K562 (cell line): Measurements from ENCODE around the gene SLC30A1. TPM values are rescaled to one million over a fixed set of nuclear protein-coding genes. Genes with fewer than 3 reads are reported as not detected.

Source experiments
- BACH1 ChIP-seq: fragments of 200-800 bp; sonication (Bioruptor generic); IDR thresholded peaks from 2 replicates; pipeline ENCODE4 v1.6.1; 2016; ENCODE audit warnings: missing genetic modification characterization, missing compliant biosample characterization
- BHLHE40 ChIP-seq: IDR thresholded peaks from 2 replicates; pipeline ENCODE4 v1.6.1; 2011; ENCODE audit warnings: low read length, improper control_type of control experiment
- KDM5B ChIP-seq: fragments of 200-600 bp; sonication (generic); IDR thresholded peaks from 2 replicates; pipeline ENCODE4 v1.6.1; 2012; ENCODE audit warnings: low read depth, mild to moderate bottlenecking, moderate library complexity, low read length, control low read depth, inconsistent platforms; ENCODE audit not compliant: insufficient replicate concordance
- MAFF ChIP-seq: IDR thresholded peaks from 2 replicates; pipeline ENCODE4 v1.6.1; 2012; ENCODE audit warnings: low read length, improper control_type of control experiment
- SMARCE1 ChIP-seq: fragments of 450-650 bp; IDR thresholded peaks from 2 replicates; pipeline ENCODE4 v1.7.1; 2016; ENCODE audit warnings: mild to moderate bottlenecking
- SRSF1 ChIP-seq: fragments of 200-400 bp; formaldehyde crosslinking; IDR thresholded peaks from 2 replicates; pipeline ENCODE4 v1.6.1; 2017; ENCODE audit warnings: mild to moderate bottlenecking, low read depth, low read length, moderate library complexity
- TRIM24 ChIP-seq, 2 experiments: fragments of 450-650 bp; IDR thresholded peaks; 2 replicates each; pipeline ENCODE4 v1.6.1; 2016
- XRCC3 ChIP-seq: fragments of 450-650 bp; IDR thresholded peaks from 2 replicates; pipeline ENCODE4 v1.6.1; 2017; ENCODE audit warnings: mild to moderate bottlenecking, moderate library complexity
- XRCC5 ChIP-seq: fragments of 200-400 bp; formaldehyde crosslinking; IDR thresholded peaks from 2 replicates; pipeline ENCODE4 v1.6.1; 2017; ENCODE audit warnings: low read depth, mild to moderate bottlenecking, low read length
- ZBTB8A ChIP-seq: fragments of 450-650 bp; IDR thresholded peaks from 2 replicates; pipeline ENCODE4 v1.6.1; 2018; ENCODE audit warnings: mild to moderate bottlenecking, moderate library complexity; ENCODE audit not compliant: partially characterized antibody
- ZKSCAN8 ChIP-seq: fragments of 200-800 bp; sonication (Bioruptor generic); IDR thresholded peaks from 2 replicates; pipeline ENCODE4 v1.6.1; 2016; ENCODE audit warnings: missing genetic modification characterization, missing compliant biosample characterization
- ZNF197 ChIP-seq: fragments of 200-800 bp; sonication (Bioruptor generic); IDR thresholded peaks from 2 replicates; pipeline ENCODE4 v1.6.1; 2016; ENCODE audit warnings: low read depth, missing genetic modification characterization, missing compliant biosample characterization
- ZNF232 ChIP-seq: sonication (generic); formaldehyde crosslinking; IDR thresholded peaks from 2 replicates; pipeline ENCODE4 v1.8.0; 2022; ENCODE audit warnings: mild to moderate bottlenecking, missing genetic modification reagents
- ZNF24 ChIP-seq: fragments of 450-650 bp; IDR thresholded peaks from 2 replicates; pipeline ENCODE4 v1.6.1; 2016
- ZNF586 ChIP-seq: fragments of 450-650 bp; formaldehyde crosslinking; conservative IDR thresholded peaks from 2 replicates; pipeline ENCODE4 v1.4.0; 2020; ENCODE audit warnings: mild to moderate bottlenecking, moderate library complexity
- polyA plus RNA-seq, 8 experiments: library from polyadenylated mRNA; depleted of rRNA in 4 of 8; stranded (reverse) in 5 of 8; unstranded in 3 of 8; fragments of >200 nt; fragmentation: Nextera tagmentation in 2 of 8; fragmentation: Illumina TruSeq in 1 of 8; extraction: Ambion mirVana in 2 of 8; extraction: Trizol in 1 of 8; gene quantifications; 2 replicates each; pipeline versions ENCODE4 v1.2.1 to v1.2.3, GENCODE V29; 2011 to 2014; ENCODE audit warnings: inconsistent platforms in 1 of 8, missing spikeins in 1 of 8
- total RNA-seq, 7 experiments: library from RNA; depleted of rRNA in 6 of 7; stranded (reverse); fragments of >200 nt in 6 of 7; fragmentation: Illumina TruSeq in 2 of 7; extraction: Trizol in 2 of 7; gene quantifications; 2 replicates each; pipeline versions ENCODE4 v1.2.1 to v1.2.3, GENCODE V29; 2011 to 2021; ENCODE audit warnings: low replicate concordance in 1 of 7
- TF ChIP-seq, protein P1 (sequence below): fragments of 450-650 bp; formaldehyde crosslinking; IDR thresholded peaks from 2 replicates; pipeline ENCODE4 v1.4.0; 2022; ENCODE audit warnings: missing genetic modification characterization
- TF ChIP-seq, protein P2 (sequence below): fragments of 250-450 bp; sonication (Bioruptor Pico); IDR thresholded peaks from 2 replicates; pipeline ENCODE4 v1.9.0; 2021; ENCODE audit warnings: mild to moderate bottlenecking
- TF ChIP-seq, protein P3 (sequence below): sonication (generic); formaldehyde crosslinking; IDR thresholded peaks from 2 replicates; pipeline ENCODE4 v1.8.0; 2022; ENCODE audit warnings: mild to moderate bottlenecking, missing genetic modification reagents
- TF ChIP-seq, protein P4 (sequence below): fragments of 250-450 bp; sonication (Bioruptor Pico); IDR thresholded peaks from 2 replicates; pipeline ENCODE4 v1.5.0; 2021
- TF ChIP-seq, protein P5 (sequence below): fragments of 450-650 bp; IDR thresholded peaks from one replicate; pipeline ENCODE4 v1.6.1; 2018; ENCODE audit warnings: mild to moderate bottlenecking, moderate library complexity; ENCODE audit not compliant: partially characterized antibody

SLC30A1 gene
- total and polyA plus RNA-seq, 9 of the 15 experiments (the other 6 are each of a cell fraction or from before 2014, with no cell fraction given): 4.1 to 14.4 (median 6.6) TPM

DNA sequence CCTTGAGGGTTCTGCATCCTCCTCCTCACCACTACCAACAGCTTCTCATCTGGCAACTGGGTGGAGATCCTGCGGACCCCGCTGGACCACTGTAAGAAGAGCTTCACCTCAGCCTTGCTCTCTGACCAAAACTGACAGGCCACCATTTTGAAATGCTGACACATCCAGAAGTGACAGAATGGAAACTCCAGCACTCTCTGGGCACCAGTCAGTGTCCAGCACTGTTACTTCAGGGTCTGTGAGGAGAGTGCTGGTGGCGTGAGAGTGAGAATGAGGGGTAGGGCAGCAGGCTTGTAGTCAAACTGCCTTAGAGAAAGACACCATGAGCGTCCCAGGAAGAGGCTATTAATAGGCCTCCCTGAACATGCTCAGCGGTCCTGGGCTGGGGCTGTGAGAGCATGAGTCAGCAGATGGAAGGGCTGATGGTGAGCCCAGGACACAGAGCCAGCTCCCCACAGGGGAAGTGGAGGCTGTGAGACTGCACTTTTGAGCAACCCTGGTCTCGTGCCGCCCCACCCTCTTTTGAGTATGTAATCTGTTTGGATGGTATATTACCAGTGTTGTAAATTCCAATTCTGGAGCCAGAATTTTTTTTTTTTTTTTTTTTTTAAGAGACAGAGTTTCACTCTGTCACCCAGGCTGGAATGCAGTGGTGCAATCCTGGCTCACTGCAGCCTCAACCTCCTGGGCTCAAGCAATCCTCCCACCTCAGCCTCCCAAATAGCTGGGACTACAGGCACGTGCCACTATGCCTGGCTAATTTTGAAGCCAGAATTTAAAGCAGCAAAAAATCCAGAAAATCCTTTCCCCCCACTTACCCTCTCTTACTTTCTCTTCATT is 34.4 kb upstream of the SLC30A1 start (continued):
- TF ChIP-seq SMARCE1 (peak; percentile 91), SRSF1 (no peak), BACH1 (tag) (peak; percentile 99), ZNF24 (no peak), XRCC5 (peak; percentile 42; the same call in 1 of the 2 replicates), KDM5B (peak; percentile 71), ZNF232 (no peak), MAFF (peak; percentile 94), ZBTB8A (no peak), ZNF197 (peak; percentile 96; the same call in 1 of the 2 replicates), ZKSCAN8 (CRISPR knock-in tag) (peak; percentile 63; the same call in 1 of the 2 replicates), BHLHE40 (peak; percentile 99), TRIM24 (IDR thresholded peaks at IDR 0.05) (peak; percentile 48 to 80; a peak in 2 of 4 replicates), XRCC3 (no peak), ZNF586 (CRISPR knock-in tag) (no peak)
- TF ChIP-seq, protein P1, sequence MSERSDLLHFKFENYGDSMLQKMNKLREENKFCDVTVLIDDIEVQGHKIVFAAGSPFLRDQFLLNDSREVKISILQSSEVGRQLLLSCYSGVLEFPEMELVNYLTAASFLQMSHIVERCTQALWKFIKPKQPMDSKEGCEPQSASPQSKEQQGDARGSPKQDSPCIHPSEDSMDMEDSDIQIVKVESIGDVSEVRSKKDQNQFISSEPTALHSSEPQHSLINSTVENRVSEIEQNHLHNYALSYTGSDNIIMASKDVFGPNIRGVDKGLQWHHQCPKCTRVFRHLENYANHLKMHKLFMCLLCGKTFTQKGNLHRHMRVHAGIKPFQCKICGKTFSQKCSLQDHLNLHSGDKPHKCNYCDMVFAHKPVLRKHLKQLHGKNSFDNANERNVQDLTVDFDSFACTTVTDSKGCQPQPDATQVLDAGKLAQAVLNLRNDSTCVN (CRISPR knock-in tag): peak; percentile 78; the same call in 1 of the 2 replicates
- TF ChIP-seq, protein P2, sequence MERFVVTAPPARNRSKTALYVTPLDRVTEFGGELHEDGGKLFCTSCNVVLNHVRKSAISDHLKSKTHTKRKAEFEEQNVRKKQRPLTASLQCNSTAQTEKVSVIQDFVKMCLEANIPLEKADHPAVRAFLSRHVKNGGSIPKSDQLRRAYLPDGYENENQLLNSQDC (CRISPR knock-in tag): no peak
- TF ChIP-seq, protein P3, sequence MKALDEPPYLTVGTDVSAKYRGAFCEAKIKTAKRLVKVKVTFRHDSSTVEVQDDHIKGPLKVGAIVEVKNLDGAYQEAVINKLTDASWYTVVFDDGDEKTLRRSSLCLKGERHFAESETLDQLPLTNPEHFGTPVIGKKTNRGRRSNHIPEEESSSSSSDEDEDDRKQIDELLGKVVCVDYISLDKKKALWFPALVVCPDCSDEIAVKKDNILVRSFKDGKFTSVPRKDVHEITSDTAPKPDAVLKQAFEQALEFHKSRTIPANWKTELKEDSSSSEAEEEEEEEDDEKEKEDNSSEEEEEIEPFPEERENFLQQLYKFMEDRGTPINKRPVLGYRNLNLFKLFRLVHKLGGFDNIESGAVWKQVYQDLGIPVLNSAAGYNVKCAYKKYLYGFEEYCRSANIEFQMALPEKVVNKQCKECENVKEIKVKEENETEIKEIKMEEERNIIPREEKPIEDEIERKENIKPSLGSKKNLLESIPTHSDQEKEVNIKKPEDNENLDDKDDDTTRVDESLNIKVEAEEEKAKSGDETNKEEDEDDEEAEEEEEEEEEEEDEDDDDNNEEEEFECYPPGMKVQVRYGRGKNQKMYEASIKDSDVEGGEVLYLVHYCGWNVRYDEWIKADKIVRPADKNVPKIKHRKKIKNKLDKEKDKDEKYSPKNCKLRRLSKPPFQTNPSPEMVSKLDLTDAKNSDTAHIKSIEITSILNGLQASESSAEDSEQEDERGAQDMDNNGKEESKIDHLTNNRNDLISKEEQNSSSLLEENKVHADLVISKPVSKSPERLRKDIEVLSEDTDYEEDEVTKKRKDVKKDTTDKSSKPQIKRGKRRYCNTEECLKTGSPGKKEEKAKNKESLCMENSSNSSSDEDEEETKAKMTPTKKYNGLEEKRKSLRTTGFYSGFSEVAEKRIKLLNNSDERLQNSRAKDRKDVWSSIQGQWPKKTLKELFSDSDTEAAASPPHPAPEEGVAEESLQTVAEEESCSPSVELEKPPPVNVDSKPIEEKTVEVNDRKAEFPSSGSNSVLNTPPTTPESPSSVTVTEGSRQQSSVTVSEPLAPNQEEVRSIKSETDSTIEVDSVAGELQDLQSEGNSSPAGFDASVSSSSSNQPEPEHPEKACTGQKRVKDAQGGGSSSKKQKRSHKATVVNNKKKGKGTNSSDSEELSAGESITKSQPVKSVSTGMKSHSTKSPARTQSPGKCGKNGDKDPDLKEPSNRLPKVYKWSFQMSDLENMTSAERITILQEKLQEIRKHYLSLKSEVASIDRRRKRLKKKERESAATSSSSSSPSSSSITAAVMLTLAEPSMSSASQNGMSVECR (CRISPR knock-in tag): no peak
- TF ChIP-seq, protein P4, sequence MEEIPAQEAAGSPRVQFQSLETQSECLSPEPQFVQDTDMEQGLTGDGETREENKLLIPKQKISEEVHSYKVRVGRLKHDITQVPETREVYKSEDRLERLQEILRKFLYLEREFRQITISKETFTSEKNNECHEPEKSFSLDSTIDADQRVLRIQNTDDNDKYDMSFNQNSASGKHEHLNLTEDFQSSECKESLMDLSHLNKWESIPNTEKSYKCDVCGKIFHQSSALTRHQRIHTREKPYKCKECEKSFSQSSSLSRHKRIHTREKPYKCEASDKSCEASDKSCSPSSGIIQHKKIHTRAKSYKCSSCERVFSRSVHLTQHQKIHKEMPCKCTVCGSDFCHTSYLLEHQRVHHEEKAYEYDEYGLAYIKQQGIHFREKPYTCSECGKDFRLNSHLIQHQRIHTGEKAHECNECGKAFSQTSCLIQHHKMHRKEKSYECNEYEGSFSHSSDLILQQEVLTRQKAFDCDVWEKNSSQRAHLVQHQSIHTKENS (CRISPR knock-in tag): no peak
- TF ChIP-seq, protein P5, sequence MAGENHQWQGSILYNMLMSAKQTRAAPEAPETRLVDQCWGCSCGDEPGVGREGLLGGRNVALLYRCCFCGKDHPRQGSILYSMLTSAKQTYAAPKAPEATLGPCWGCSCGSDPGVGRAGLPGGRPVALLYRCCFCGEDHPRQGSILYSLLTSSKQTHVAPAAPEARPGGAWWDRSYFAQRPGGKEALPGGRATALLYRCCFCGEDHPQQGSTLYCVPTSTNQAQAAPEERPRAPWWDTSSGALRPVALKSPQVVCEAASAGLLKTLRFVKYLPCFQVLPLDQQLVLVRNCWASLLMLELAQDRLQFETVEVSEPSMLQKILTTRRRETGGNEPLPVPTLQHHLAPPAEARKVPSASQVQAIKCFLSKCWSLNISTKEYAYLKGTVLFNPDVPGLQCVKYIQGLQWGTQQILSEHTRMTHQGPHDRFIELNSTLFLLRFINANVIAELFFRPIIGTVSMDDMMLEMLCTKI: no peak
